NCI-H1417 treated with DMSO at 0.1 percent for 48 hours (cell line): ENCODE results near the gene ZMPSTE24.
A peak's percentile ranks its signal among the peaks of the same experiment; 100 is the strongest.
"Not testable (repeated sequence)": the region's sequence is repeated elsewhere in the genome, so short reads cannot be mapped to it uniquely, and the experiment has no call there.

Experiments used
- DNase-seq: peaks from one replicate; lab custom pipeline; 2025; lab: John Stamatoyannopoulos, UW

The ZMPSTE24 gene

GRCh38 chr1:40257688-40258444, at the start of gene ZMPSTE24:
Gene ZMPSTE24 (plus strand): TSS chr1:40258236. CDS start chr1:40258272, 36 bp downstream.
- peak; percentile 90 for DNase-seq

GRCh38 chr1:40210511-40211204, 47.4 kb upstream of the ZMPSTE24 start:
- DNase-seq: no peak

GRCh38 chr1:40218333-40218732, 39.7 kb upstream of the ZMPSTE24 start:
- DNase-seq: no peak

- DNase-seq: not testable (repeated sequence)
Measured at GRCh38 chr1:40221471-40221905, 36.5 kb upstream of the ZMPSTE24 start.

DNA sequence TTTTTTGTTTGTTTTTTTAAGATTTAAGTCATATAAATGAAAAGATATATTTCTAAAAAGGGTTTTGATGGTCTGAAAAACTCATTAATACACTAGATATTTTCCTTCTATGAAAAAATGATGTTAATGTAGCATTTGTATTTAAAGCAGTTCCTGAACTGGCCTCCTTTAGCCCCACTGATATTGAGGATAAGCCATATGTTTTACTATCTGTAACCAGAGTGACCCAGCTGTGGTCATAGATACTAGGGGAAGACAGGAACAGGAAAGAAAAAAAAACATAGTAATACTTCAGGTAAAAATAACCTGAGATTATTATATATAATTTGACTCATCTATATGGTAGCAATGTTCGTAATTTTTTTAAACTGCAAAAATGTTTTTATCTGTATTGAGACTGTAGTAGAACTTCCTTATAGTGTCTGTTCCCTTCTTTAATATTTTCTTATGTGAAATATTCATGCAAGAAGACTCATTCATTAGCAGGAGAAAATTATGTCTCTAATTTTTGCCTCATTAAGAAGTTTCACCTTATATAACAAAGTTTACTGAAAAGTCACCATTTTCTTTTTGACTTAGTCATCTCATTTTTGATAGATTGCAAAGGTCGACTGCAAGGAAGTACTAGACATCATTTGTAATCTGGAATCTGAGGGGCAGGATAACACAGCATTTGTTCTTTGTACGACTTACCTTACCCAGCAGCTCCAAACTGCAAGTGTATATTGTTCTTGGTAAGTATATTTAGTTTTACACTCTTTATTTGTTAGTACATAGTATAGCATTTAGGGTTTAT, 35.9 kb upstream of the ZMPSTE24 start:
- DNase-seq: no peak

- no peak for DNase-seq
Measured at GRCh38 chr1:40224040-40224439, 34.0 kb upstream of the ZMPSTE24 start.

GRCh38 chr1:40226192-40226591, 31.8 kb upstream of the ZMPSTE24 start:
- DNase-seq: no peak

- no peak for DNase-seq
Measured at GRCh38 chr1:40232444-40232843, 25.6 kb upstream of the ZMPSTE24 start.

DNA sequence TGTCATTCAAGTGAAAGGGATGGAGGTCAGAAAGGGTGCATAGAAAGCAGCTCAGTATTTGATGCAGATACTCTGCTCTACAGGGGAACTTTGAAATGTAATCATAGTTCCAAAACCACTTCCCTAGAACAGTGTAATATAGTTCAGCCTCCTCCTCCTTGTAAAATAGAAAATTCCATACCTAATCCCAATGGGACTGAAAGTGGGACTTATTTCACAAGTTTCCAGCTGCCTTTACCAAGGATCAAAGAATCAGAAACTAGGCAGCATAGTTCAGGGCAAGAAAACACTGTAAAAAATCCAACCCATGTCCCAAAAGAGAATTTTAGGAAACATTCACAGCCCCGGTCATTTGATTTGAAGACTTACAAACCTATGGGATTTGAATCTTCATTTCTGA, 18.4 kb upstream of the ZMPSTE24 start:
- DNase-seq: no peak

GRCh38 chr1:40240390-40240789, 17.6 kb upstream of the ZMPSTE24 start:
- no peak for DNase-seq

- no peak for DNase-seq
Measured at GRCh38 chr1:40241362-40241761, 16.7 kb upstream of the ZMPSTE24 start.

- no peak for DNase-seq
Measured at GRCh38 chr1:40243351-40243750, 14.7 kb upstream of the ZMPSTE24 start.

GRCh38 chr1:40244138-40244744, 13.8 kb upstream of the ZMPSTE24 start:
- DNase-seq: no peak

DNA sequence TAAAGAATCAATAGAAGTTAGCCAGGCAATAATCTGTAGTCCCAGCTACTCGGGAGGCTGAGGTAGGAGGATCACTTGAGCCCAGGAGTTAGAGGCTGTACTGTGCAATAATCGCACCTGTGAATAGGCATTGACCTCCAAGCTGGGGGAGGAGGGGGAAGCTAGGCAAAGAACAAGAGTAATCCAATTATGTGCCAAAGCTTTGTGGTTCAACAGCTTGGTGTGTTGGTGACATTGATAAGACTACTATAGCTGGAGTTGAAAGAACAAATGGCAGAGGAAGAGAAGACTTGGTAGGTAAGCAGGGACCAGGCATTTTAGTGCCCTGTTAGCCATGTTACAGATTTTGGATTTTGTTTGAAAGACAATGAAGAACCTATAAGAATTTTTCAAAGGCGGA, 12.3 kb upstream of the ZMPSTE24 start:
- DNase-seq: no peak

- DNase-seq: no peak
Measured at GRCh38 chr1:40247655-40248054, 10.4 kb upstream of the ZMPSTE24 start, which contains the start of gene TMCO2. Gene TMCO2 (plus strand): TSS chr1:40247937. CDS start chr1:40247994, 57 bp downstream.

GRCh38 chr1:40248412-40248811, 9.6 kb upstream of the ZMPSTE24 start:
- DNase-seq: no peak

DNA sequence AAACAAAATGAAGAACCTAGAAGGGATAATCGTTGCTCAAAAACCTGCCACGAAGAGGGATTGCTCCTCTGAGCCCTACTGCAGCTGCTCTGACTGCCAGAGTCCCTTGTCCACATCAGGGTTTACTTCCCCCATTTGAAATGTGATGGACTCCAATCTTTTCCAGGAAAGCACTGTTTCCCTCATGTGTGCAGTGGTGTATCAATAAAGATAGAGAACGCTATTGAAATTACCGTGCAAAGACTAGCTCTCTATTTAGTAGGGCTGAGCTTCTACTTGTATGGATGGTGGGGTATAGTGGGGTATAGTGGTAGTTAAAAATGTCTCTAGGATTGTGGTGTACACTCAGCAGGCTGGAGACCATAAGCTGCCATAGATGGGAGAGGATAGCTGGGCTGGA, 6.6 kb upstream of the ZMPSTE24 start:
- no peak for DNase-seq

DNA sequence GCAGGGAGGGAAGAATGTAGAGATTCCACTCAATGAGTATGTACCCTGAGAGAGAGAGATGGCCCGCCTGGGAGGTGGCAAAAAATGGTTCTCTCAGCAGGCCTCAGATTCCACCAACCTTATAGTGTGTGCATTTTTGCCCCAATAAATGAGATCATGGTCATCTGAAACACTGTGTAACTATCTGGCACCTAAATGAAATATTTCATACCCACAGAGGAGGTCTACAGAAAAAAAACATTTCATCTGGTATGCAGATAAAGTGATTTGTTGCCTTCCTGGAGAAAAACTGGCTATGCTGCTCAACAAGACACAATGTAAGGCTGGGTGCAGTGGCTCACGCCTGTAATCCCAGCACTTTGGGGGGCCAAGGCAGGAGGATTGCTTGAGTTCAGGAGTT, 5.4 kb upstream of the ZMPSTE24 start:
- DNase-seq: no peak

- no peak for DNase-seq
Measured at GRCh38 chr1:40255231-40255630, 2.8 kb upstream of the ZMPSTE24 start.

DNA sequence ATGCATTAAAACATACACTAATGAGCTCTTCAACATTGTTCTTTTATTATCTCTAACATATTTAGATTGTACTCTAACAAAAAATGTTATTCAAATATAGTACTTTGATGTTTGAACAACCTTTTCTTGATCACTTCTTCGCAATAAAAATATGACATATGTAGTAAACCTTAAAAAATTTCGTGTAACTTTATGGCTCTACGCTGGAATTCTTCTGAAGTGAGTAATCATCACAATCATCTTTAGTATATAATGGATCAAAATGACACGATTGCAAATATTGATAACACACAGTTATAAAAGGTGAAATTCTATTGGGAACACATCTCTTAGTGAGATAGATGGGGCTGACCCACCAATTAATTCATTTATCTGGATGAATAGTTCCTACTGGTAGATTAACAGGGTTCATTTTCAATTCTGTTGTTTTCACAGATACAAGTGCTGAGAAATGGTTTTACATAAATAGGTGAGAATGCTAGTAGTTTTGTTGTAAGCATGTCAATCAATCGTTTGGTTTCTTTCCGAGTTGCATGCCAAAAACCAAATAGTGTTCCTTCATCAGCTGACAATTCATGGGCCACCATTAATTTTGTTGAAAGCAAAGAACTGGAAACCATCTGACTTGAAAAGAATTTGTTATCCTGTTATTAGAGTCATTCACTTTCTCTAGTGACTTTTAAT, 1.5 kb upstream of the ZMPSTE24 start:
- DNase-seq: no peak

DNA sequence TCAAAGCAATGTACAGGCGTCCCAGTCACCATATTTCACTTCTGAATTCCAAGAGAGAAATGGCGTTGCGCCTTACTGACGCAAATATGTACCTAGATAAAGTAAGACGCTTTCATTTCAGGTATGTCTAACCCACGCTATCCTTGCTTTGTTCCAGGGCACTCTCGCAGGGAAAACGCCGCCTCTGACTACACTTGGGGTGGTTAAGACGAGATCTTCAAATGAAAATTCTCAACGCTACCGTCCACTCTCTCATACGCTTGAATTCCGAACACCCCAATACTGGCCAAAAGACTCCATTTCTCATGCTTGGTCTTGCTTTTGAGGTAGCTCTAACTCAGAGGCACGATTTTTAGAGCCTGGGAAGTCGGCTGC, 736 bp upstream of the ZMPSTE24 start:
- peak; percentile 22 for DNase-seq

GRCh38 chr1:40258445-40258769, 371 bp downstream of the ZMPSTE24 start:
- DNase-seq: no peak
